Ammon's horn (tissue), 1 donor: ENCODE results near the gene RBM45.
"Not testable (repeated sequence)": the region's sequence is repeated elsewhere in the genome, so short reads cannot be mapped to it uniquely, and the experiment has no call there.

ENCODE experiments used
- DNase-seq: peaks from one replicate; pipeline ENCODE4 v3.0.0-alpha.2; 2016; ENCODE audit warnings: low spot score

Gene RBM45, protein sequence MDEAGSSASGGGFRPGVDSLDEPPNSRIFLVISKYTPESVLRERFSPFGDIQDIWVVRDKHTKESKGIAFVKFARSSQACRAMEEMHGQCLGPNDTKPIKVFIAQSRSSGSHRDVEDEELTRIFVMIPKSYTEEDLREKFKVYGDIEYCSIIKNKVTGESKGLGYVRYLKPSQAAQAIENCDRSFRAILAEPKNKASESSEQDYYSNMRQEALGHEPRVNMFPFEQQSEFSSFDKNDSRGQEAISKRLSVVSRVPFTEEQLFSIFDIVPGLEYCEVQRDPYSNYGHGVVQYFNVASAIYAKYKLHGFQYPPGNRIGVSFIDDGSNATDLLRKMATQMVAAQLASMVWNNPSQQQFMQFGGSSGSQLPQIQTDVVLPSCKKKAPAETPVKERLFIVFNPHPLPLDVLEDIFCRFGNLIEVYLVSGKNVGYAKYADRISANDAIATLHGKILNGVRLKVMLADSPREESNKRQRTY

DNA sequence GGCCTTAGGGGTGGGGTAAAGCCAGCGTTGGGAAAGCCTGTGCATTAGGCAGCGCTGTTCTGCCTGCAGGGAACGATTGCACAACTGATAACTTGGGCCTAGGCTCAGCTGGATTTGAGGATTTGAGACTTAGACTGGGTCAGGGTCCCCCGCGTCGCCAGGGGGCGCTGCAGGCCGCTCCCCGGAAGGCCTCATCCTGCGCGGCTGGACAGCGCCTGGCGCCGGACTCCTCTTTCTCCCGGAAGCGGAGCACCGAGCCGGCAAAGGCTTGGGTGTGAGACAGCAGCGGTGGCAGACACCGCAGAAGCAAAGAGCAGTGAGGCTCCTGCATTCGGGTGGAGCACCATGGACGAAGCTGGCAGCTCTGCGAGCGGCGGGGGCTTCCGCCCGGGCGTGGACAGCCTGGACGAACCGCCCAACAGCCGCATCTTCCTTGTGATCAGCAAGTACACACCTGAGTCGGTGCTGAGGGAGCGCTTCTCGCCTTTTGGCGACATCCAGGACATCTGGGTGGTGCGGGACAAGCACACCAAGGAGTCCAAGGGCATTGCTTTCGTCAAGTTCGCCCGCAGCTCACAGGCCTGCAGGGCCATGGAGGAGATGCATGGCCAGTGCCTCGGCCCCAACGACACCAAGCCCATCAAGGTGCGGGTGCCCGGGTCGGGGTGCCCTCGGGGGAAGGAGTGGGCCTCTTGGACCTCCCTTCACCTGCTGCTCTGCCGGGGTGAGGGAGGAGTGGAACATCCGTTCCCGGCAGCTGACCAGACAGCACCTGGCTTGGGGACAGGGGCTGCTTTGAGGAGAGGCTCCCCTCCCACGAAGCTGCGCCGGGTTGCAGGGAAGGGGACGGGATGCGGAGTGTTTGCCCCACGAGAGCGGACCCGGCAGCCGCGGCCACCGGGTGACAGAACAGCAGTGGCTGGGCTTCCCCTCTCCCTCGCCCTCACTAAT is at the start of gene RBM45:
RBM45 (plus strand) TSS at position 236 of the 951 bp plus-strand sequence; CDS start at position 346, 110 bp downstream.
- DNase-seq = peak; percentile 89

DNA sequence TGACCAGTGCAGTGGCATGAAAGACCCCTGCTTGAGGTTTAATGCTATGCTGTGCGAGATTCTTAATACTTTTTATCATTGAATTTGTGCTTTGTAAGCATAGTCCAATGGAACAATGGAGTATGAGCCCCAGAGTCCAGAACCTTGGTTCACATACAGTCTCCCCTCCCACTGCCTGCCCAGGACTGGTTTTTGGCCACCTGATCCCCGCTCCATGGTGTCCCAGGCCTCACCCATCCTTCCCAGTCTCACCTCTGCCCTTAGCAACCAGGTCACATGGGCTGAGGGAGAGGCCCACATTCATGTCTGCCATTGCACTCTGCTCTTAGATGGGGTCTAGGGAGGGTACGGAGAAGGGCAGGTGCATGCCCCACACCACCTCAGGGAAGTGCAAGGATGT is 45.9 kb upstream of the RBM45 start:
- no peak for DNase-seq

DNA sequence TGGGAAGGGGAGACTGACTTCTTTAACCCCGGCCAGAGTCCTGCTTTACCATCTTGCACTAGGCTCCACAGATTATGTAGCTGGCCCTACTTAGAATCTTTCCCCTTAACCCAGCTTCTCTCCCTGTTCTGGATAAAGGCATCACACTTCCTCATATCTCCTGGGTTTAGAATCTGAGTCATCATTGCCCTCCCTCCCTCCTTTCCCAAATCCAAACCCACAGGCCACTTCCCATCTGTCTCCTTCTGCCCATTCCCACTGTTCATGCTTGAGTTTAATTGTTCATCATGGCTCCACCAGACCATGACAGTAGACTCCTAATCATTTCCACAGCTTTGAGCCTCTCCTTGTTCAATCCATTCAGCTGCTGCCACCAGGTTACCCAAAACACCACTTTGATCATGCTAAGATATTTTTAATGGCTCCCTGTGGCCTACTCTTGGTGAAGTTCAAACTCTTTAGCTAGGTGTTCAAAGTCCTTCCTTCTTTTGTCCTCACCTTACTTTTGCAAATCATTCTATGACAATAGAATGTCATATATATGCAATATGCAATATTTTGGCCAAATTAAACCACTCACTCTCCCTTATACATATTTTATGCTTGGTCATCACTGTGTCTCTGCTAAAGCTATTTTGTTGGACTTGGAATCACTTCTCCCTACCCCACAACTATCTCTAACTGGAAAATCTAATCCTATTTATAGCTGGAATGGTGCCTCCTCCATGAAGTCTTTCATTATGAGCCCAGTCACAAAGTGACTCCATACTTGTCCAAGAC is 45.2 kb upstream of the RBM45 start:
- no peak for DNase-seq

GRCh38 chr2:178068823-178069454 is 43.3 kb upstream of the RBM45 start:
- DNase-seq = no peak

- DNase-seq = no peak
Measured at GRCh38 chr2:178069551-178069950, 42.7 kb upstream of the RBM45 start.

DNA sequence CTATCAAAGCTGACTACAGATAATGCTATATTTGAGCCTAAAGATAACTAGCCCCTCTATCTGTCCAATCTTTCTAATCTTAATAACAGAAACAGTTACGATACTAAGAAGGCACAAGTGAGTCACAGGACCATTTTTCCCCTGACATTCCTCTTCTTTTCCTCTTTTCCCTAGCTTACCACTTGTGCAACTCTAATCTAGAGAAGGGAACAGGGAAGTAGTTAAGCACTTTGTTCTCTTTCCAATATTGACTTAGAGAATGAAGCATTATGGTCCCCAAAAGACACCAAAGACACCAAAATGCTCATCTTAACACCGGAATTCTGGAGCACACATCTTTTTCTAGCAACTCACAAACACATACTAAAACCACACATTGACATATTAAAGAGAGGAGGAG is 41.4 kb upstream of the RBM45 start:
- DNase-seq = no peak

DNA sequence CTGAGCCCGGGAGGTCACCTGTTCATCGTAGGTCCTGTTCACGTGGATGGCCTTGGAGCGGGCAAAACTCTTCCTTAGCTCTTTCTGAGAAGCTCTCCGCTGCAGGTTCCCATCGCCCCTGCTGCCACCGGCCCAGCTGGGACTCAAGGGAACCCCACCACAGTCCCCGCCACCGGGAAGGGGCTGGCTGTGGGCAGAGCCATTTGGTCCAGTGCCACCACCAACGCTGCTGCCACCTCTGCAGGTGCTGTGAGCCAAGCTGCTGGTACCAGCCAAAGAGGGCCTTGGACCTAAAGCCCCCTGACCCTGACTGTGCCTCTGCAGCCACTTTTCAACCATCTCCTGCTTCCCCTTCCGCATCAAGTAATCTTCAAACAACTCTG is 40.2 kb upstream of the RBM45 start:
- DNase-seq = no peak

GRCh38 chr2:178072383-178073301 is 39.6 kb upstream of the RBM45 start, which contains the start of gene PDE11A:
PDE11A (minus strand) TSS chr2:178072777; CDS start chr2:178072437, 340 bp downstream.
- peak; percentile 22 for DNase-seq

- DNase-seq = no peak
Measured at GRCh38 chr2:178074123-178075005, 37.9 kb upstream of the RBM45 start.

- DNase-seq = no peak
Measured at GRCh38 chr2:178075006-178075326, 37.3 kb upstream of the RBM45 start.

GRCh38 chr2:178076130-178076529 is 36.1 kb upstream of the RBM45 start:
- DNase-seq = no peak

GRCh38 chr2:178079279-178079678 is 33.0 kb upstream of the RBM45 start:
- not testable (repeated sequence) for DNase-seq

GRCh38 chr2:178082408-178083045 is 29.7 kb upstream of the RBM45 start:
- DNase-seq = no peak

DNA sequence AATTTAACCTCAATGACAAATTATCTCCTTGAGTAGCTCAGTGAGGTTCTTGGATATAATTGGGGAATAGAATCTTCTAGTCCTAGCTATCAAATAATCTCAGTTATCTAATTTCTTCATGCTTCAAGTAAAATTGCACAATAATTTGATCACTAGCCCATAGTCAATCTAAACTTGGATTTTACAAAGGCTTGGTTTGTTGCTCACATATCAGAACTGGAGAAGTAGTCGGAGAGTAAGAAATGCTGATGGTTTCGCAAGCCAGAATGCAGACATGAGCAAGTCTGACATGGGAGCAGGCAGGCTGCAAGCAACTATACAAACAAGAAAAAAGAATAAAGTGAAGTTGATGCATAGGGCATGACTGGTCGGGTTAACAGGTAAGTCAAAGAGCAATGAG is 28.0 kb upstream of the RBM45 start:
- no peak for DNase-seq

DNA sequence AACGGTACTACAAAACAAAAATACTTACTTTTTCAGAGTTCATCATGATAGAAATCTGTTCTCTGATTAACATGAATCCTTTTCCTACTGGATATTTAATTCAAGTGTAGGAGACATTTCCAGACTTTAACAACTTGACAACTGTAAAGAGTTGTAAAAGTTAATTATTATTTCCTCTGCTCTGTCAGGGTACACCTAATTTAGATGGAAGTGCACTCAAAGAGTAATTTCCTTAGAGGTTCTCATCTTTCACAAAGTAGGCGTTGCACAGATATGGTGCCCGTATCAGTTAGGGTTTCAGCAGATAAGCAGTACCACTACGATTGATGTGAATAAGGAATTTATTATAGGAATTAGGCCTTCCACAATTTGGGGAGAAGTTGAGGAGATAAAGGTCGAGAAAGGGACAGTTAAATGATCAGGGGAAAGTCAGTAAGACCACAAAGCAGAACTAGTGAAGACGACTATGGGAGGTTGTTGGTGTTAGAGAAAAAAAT is 23.4 kb upstream of the RBM45 start:
- DNase-seq = no peak

GRCh38 chr2:178093471-178093870 is 18.8 kb upstream of the RBM45 start:
- no peak for DNase-seq

DNA sequence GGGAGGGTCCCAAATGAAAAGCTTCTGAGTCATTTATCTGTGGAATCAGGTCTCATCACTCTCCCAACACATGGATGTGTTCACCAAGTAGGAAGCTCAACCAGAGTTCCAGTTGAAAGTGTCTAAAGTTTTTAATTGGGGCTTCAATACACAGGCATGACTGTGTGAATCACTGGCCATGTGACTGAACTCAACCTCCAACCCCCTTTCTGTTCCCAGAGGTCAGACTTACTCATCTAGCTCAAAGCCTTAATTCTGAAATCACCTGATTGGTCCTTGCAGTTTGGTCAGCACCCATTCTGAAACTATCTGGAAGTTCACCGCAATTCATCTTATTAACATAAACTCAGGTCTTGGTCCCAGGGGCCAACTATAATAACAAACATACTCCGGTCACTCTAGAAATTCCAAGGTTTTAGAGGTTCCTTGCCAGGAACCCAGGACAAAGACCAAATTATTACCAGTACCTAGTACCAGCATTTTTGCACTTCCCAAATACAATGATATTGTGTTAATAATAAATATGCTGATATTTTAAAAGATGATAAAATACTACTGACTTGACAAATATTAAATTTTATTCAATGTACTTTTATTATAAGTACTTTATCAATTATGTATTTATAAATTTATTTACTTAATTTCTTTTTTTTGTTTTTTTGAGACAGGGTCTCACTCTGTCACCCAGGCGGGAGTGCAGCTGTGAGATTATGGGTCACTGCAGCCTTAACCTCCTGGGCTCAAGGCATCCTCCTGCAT is 10.7 kb upstream of the RBM45 start:
- no peak for DNase-seq

DNA sequence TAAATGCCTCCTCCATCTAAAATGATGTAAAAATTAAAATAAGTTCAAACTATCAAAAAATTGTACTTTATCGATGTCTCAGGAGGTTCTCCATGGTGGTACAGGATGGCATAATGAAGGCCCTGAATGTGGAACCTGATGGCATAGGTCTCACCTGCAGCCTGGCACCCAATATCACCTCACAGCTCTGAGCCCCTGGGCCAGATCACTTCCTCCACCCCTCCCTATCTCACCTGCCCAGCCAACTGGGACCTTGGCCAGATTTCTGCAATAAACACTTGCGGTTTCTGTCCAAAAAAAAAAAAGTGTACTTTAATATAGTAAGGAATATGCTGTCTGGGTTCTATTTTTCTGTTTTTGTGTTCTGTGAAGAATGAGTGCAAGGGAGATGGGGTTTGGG is 6.7 kb upstream of the RBM45 start:
- no peak for DNase-seq
